Testis (tissue), 2 donors: ENCODE results near the gene SH2D1B.

Experiments used
- POLR2A ChIP-seq: fragments of 450-650 bp; IDR thresholded peaks from one replicate; pipeline ENCODE4 v1.6.1; 2017; ENCODE audit warnings: antibody characterized with exemption, mild to moderate bottlenecking, moderate library complexity
- TF ChIP-seq, protein P1 (sequence below), 3 experiments: fragments of 450-650 bp in 2 of 3; fragments of 200-600 bp in 1 of 3; sonication (generic) in 1 of 3; IDR thresholded peaks; one replicate each; pipeline ENCODE4 v1.5.1; 2016 to 2019; ENCODE audit warnings: antibody characterized with exemption in 3 of 3, mild to moderate bottlenecking in 2 of 3, moderate library complexity in 1 of 3

DNA sequence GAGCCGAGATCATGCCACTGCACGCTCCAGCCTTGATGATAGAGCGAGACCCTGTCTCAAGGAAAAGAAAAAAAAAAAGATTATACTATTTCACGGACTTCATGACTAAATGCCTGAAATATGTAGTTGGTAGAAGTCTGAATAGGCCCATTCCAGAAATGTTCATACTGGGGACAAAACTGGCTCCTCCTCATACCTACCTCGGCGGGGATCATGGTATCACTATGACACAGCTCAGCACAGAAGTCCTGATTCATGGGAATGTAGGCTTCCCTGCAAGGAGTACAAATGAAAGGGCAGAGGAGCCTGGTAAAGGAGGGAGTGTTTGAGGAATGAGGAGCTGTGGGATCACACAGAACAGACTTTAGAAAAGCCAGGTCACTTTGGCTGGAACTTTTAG lies 40.3 kb downstream of the SH2D1B start:
- TF ChIP-seq, protein P1, sequence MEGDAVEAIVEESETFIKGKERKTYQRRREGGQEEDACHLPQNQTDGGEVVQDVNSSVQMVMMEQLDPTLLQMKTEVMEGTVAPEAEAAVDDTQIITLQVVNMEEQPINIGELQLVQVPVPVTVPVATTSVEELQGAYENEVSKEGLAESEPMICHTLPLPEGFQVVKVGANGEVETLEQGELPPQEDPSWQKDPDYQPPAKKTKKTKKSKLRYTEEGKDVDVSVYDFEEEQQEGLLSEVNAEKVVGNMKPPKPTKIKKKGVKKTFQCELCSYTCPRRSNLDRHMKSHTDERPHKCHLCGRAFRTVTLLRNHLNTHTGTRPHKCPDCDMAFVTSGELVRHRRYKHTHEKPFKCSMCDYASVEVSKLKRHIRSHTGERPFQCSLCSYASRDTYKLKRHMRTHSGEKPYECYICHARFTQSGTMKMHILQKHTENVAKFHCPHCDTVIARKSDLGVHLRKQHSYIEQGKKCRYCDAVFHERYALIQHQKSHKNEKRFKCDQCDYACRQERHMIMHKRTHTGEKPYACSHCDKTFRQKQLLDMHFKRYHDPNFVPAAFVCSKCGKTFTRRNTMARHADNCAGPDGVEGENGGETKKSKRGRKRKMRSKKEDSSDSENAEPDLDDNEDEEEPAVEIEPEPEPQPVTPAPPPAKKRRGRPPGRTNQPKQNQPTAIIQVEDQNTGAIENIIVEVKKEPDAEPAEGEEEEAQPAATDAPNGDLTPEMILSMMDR (IDR thresholded peaks at IDR 0.05) = no peak
- no peak for TF ChIP-seq POLR2A
